HepG2 (cell line): ENCODE measurements around the gene PSMD1. TPM values are rescaled to one million over a fixed set of nuclear protein-coding genes. Genes with fewer than 3 reads are reported as not detected.

Source experiments
- CEBPG ChIP-seq: IDR thresholded peaks from 2 replicates; pipeline ENCODE4 v1.6.1; 2016
- EHMT2 ChIP-seq: fragments of 200-600 bp; sonication (generic); IDR thresholded peaks from 2 replicates; pipeline ENCODE4 v1.7.0; 2017; ENCODE audit warnings: antibody characterized with exemption, low read depth, low read length, borderline replicate concordance
- EZH2 ChIP-seq: conservative IDR thresholded peaks from 2 replicates; pipeline ENCODE4 v1.6.1; 2012; ENCODE audit warnings: mild to moderate bottlenecking, low read depth, low read length, moderate library complexity
- FOXP1 ChIP-seq, 2 experiments: fragments of 450-650 bp in 1 of 2; IDR thresholded peaks; 2 replicates each; pipeline ENCODE4 v1.6.1; 2017 to 2018; ENCODE audit warnings: antibody characterized with exemption in 1 of 2
- JDP2 ChIP-seq: sonication (generic); formaldehyde crosslinking; IDR thresholded peaks from 2 replicates; pipeline ENCODE4 v1.8.1; 2022; ENCODE audit warnings: missing genetic modification reagents, borderline replicate concordance
- MIXL1 ChIP-seq: IDR thresholded peaks from 2 replicates; pipeline ENCODE4 v1.6.1; 2016
- RAD21 ChIP-seq: fragments of 450-650 bp; formaldehyde crosslinking; IDR thresholded peaks from 2 replicates; pipeline ENCODE4 v1.5.0; 2020; ENCODE audit warnings: mild to moderate bottlenecking
- RARA ChIP-seq: IDR thresholded peaks from 2 replicates; pipeline ENCODE4 v1.6.1; 2016; ENCODE audit warnings: missing genetic modification reagents, missing compliant biosample characterization
- RBAK ChIP-seq: sonication (generic); formaldehyde crosslinking; IDR thresholded peaks from 2 replicates; pipeline ENCODE4 v1.5.1; 2020; ENCODE audit warnings: mild to moderate bottlenecking, missing genetic modification reagents
- ZBTB42 ChIP-seq: sonication (generic); formaldehyde crosslinking; IDR thresholded peaks from 2 replicates; pipeline ENCODE4 v1.5.0; 2020; ENCODE audit warnings: mild to moderate bottlenecking, missing genetic modification reagents
- ZNF142 ChIP-seq: sonication (generic); formaldehyde crosslinking; IDR thresholded peaks from 2 replicates; pipeline ENCODE4 v1.4.0; 2020; ENCODE audit warnings: missing genetic modification reagents
- ZNF275 ChIP-seq: sonication (generic); formaldehyde crosslinking; IDR thresholded peaks from 2 replicates; pipeline ENCODE4 v1.8.0; 2022; ENCODE audit warnings: missing genetic modification reagents, mild to moderate bottlenecking, inconsistent platforms, borderline replicate concordance
- ZNF331 ChIP-seq: sonication (generic); formaldehyde crosslinking; IDR thresholded peaks from 2 replicates; pipeline ENCODE4 v1.4.0; 2020; ENCODE audit warnings: missing genetic modification reagents
- ZNF33B ChIP-seq: sonication (generic); formaldehyde crosslinking; IDR thresholded peaks from 2 replicates; pipeline ENCODE4 v1.5.1; 2020; ENCODE audit warnings: mild to moderate bottlenecking, missing genetic modification reagents
- ZNF660 ChIP-seq: sonication (generic); formaldehyde crosslinking; IDR thresholded peaks from 2 replicates; pipeline ENCODE4 v1.5.1; 2020; ENCODE audit warnings: mild to moderate bottlenecking, low read depth, missing genetic modification reagents, borderline replicate concordance
- polyA plus RNA-seq, 8 experiments: library from polyadenylated mRNA; depleted of rRNA in 3 of 8; stranded (reverse) in 7 of 8; unstranded in 1 of 8; fragments of >200 nt; fragmentation: Illumina TruSeq in 4 of 8; extraction: Trizol in 4 of 8; gene quantifications; 2 replicates each; pipeline versions ENCODE4 v1.2.1 to v1.2.3, GENCODE V29; 2011 to 2016; ENCODE audit warnings: low read depth in 4 of 8, missing spikeins in 1 of 8, mixed read lengths in 1 of 8; ENCODE audit not compliant: insufficient read depth in 1 of 8
- total RNA-seq, 5 experiments: library from RNA; depleted of rRNA; stranded (reverse); fragments of >200 nt; fragmentation: Illumina TruSeq; extraction: Trizol; gene quantifications; 2 replicates each; pipeline ENCODE4 v1.2.3, GENCODE V29; 2016; ENCODE audit warnings: low read depth in 1 of 5
- TF ChIP-seq, protein P1 (sequence below): sonication (generic); formaldehyde crosslinking; IDR thresholded peaks from 2 replicates; pipeline ENCODE4 v1.5.1; 2020; ENCODE audit warnings: mild to moderate bottlenecking, missing genetic modification reagents, moderate library complexity
- TF ChIP-seq, protein P2 (sequence below): IDR thresholded peaks from 2 replicates; pipeline ENCODE4 v1.6.1; 2018; ENCODE audit warnings: missing genetic modification reagents

Gene PSMD1
- total and polyA plus RNA-seq, 2 of the 13 experiments (the other 11 are each of a cell fraction or from before 2014, with no cell fraction given), result 136 to 191 TPM

DNA sequence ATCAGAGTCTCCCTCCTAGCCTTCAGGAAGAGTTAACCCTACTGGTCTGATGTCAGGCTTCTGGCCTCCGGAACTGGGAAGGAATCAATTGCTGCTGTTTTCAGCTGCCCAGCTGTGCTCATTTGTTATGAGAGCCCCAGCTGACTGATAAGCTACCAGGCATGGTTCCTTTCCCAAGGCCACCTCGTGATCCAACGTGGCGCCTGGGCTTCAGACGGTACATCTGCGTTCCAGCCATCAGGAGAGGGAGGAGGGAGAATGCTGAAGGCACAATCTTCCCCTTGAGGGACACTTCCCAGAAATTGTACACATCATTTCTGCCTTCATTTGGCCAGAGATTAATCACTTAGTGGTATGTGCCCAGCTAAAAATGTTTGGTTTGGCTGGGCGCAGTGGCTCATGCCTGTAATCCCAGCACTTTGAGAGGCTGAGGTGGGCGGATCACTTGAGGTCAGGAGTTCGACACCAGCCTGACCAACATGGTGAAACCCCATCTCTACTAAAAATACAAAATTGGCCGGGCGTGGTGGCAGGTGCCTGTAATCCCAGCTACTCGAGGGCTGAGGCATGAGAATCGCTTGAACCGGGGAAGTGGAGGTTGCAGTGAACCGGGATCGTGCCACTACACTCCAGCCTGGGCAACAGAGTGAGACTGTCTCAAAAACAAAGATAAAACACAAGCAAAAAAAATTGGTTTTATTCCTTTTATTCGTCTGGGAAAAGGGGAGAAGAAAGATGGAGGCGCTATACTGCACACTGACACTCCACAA lies 131.3 kb downstream of the PSMD1 start (continued):
- TF ChIP-seq, protein P1, sequence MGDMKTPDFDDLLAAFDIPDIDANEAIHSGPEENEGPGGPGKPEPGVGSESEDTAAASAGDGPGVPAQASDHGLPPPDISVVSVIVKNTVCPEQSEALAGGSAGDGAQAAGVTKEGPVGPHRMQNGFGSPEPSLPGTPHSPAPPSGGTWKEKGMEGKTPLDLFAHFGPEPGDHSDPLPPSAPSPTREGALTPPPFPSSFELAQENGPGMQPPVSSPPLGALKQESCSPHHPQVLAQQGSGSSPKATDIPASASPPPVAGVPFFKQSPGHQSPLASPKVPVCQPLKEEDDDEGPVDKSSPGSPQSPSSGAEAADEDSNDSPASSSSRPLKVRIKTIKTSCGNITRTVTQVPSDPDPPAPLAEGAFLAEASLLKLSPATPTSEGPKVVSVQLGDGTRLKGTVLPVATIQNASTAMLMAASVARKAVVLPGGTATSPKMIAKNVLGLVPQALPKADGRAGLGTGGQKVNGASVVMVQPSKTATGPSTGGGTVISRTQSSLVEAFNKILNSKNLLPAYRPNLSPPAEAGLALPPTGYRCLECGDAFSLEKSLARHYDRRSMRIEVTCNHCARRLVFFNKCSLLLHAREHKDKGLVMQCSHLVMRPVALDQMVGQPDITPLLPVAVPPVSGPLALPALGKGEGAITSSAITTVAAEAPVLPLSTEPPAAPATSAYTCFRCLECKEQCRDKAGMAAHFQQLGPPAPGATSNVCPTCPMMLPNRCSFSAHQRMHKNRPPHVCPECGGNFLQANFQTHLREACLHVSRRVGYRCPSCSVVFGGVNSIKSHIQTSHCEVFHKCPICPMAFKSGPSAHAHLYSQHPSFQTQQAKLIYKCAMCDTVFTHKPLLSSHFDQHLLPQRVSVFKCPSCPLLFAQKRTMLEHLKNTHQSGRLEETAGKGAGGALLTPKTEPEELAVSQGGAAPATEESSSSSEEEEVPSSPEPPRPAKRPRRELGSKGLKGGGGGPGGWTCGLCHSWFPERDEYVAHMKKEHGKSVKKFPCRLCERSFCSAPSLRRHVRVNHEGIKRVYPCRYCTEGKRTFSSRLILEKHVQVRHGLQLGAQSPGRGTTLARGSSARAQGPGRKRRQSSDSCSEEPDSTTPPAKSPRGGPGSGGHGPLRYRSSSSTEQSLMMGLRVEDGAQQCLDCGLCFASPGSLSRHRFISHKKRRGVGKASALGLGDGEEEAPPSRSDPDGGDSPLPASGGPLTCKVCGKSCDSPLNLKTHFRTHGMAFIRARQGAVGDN (CRISPR knock-in tag), result peak; percentile 72
- TF ChIP-seq CEBPG (peak; percentile 24; the same call in 1 of the 2 replicates), MIXL1 (peak; percentile 84; the same call in 1 of the 2 replicates), EHMT2 (0 out of 2 replicates have a peak, but pooled peaks have one; percentile 40), ZBTB42 (CRISPR knock-in tag) (peak; percentile 98), RBAK (CRISPR knock-in tag) (peak; percentile 79; the same call in 1 of the 2 replicates), ZNF660 (CRISPR knock-in tag) (no peak), ZNF33B (CRISPR knock-in tag) (0 out of 2 replicates have a peak, but pooled peaks have one; percentile 22), RAD21 (CRISPR knock-in tag) (0 out of 2 replicates have a peak, but pooled peaks have one; percentile 37), EZH2 (no peak), ZNF275 (CRISPR knock-in tag) (0 out of 2 replicates have a peak, but pooled peaks have one; percentile 48), RARA (CRISPR knock-in tag) (0 out of 2 replicates have a peak, but pooled peaks have one; percentile 33), FOXP1 (IDR thresholded peaks at IDR 0.05) (no peak), FOXP1 (CRISPR knock-in tag; IDR thresholded peaks at IDR 0.05) (peak; percentile 36; the same call in 1 of the 2 replicates), JDP2 (CRISPR knock-in tag) (no peak), ZNF142 (CRISPR knock-in tag) (no peak; the same call in 1 of the 2 replicates), ZNF331 (CRISPR knock-in tag) (peak; percentile 58; the same call in 1 of the 2 replicates)
- TF ChIP-seq, protein P2, sequence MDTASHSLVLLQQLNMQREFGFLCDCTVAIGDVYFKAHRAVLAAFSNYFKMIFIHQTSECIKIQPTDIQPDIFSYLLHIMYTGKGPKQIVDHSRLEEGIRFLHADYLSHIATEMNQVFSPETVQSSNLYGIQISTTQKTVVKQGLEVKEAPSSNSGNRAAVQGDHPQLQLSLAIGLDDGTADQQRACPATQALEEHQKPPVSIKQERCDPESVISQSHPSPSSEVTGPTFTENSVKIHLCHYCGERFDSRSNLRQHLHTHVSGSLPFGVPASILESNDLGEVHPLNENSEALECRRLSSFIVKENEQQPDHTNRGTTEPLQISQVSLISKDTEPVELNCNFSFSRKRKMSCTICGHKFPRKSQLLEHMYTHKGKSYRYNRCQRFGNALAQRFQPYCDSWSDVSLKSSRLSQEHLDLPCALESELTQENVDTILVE, result no peak
